Islet precursor cell (in vitro differentiated cells): ENCODE measurements around the gene SUSD1.
"Not testable (repeated sequence)": the region's sequence is repeated elsewhere in the genome, so short reads cannot be mapped to it uniquely, and the experiment has no call there.

Experiments used
- DNase-seq: peaks from one replicate; pipeline ENCODE4 v3.0.0-alpha.2; 2018

The SUSD1 gene

GRCh38 chr9:112174965-112175795 is at the start of gene SUSD1:
SUSD1 (minus strand) TSS chr9:112175297; CDS start chr9:112175235, 62 bp downstream.
- peak; percentile 74 for DNase-seq

- DNase-seq: no peak
Measured at GRCh38 chr9:112224401-112225289, 49.5 kb upstream of the SUSD1 start.

DNA sequence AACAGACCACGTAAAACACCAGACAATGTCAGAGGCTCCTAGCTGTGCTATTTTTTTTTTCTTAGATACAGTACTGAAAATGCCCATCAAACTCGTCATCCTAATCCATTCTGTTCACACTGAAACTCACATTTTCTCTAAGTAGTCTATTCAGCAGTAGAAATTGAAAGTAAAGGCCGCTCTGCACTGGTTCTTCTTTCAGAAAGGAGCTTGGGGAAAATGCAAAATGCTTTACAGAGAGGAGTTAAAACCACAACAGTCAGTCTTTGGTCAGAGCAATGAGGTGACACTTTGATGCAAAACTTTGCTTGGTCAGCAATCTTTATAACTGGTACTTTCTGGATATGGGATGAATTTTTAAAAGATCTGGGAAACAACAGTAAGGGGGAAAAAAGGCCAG is 43.8 kb upstream of the SUSD1 start:
- no peak for DNase-seq

DNA sequence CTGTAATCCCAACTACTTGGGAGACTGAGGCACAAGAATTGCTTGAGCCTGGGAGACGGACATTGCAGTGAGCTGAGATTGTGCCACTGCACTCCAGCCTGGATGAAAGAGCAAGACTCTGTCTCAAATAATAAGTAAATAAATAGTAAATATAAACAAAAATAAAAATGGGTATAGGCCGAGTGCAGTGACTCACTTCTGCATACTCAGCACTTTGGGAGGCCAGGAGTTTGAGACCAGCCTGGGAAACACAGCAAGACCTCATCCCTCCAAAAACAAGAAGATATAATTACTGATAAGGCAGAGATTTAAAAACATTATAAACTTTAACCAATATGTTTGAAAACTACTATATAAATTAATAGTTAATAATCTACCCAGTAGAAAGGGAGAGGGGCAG is 37.8 kb upstream of the SUSD1 start:
- no peak for DNase-seq

DNA sequence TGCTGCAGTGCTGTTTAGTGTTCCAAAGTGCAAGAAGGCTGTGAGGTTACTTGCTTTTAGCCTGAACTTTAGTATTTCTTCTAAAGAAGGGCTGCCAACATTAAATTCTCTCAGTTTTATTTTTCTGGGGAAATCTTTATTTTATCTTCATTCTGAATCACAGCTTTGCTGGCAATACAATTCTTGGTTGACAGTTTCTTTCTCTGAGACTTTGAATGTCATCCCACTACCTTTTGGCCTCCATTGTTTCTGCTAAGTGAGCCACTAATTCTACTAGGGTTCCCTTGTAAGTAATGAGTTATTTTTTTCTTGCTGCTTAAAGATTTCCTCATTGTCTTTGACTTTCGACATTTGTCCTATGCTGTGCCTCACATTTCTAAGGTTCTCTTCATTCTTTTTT is 32.4 kb upstream of the SUSD1 start:
- no peak for DNase-seq

DNA sequence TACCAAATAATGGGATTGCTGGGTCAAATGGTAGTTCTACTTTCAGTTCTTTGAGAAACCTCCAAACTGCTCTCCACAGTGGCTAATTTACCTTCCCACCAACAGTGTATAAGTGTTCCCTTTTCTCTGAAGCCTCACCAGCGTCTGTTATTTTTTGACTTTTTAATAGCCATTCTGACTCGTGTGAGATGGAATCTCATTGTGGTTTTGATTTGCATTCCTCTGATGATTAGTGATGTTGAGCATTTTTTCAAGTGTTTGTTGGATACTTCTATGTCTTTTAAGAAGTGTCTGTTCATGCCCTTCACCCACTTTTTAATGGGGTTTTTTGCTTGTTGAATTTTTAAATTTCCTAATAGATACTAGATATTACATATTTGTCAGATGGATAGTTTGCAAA is 28.4 kb upstream of the SUSD1 start:
- no peak for DNase-seq

DNA sequence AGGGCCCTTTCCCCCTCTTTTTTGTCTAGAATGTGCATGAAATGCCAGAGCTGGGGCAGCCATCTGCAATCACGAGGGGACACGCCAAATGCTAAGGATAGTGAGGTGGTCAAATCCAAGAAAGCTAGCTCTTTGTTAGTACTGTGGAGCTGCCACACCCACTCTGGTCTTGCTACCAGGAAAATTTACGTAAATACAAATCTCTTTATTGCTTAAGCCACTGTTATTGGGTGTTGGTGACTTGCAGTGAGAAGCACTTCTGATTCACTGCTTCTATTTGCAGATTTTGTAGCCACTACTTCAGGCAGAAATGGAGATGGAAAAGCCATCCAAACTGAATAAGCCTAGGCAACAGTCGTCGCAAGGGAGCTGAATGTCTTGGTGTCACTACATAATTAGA is 25.6 kb upstream of the SUSD1 start:
- DNase-seq: no peak

DNA sequence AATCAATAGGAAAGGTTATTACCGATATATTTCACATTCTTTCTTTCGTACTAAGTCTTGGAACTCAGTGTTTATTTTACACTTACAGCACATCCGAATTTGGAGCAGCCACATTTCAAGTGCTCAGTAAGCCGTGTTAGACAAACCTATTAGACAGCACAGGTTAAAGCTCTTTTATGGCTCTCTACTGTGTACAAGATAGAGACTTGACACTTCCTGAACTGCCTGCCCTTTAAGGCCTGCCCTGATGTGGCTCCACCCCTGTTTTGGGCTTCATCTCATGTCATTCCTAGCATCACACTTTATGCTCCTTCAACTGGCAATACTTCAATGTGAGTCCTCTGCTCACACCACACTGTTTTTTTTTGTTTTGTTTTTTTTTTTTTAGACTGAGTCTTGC is 23.5 kb upstream of the SUSD1 start:
- DNase-seq: no peak

- DNase-seq: no peak
Measured at GRCh38 chr9:112194969-112195431, 19.9 kb upstream of the SUSD1 start.

DNA sequence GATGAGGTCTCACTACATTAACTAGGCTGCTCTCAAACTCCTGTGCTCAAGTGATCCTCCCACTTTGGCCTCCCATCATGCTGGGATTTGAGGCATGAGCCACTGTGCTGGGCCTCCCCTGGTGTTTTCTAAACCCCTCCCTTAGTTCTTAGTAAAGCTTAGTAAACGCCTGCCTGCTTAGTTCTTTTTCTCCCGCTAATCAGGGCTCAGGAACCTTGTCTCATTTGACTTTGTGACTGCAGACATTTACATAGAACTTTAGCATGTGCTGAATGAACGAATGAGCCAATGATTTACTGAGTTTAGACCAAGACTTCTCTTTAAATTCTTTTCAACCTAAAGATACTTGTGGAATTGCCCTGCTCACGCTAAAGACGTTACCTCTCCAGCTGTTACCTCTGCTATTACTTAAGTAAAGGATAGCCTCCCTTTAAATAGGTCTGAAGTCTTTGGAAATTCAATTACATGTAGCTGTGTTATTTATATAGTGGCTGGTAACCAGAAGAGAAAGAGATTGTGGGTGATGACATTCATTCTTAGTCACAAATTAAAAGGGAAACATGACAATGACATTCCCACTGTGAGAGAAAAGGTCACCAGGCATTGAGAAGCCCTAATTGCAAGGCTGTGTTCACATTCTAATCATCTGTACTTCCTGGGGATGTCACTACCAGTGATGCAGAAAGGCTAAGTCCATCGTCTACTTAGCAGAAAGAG is 18.6 kb upstream of the SUSD1 start:
- no peak for DNase-seq

- not testable (repeated sequence) for DNase-seq
Measured at GRCh38 chr9:112190320-112190719, 15.2 kb upstream of the SUSD1 start.

- no peak for DNase-seq
Measured at GRCh38 chr9:112188884-112189283, 13.8 kb upstream of the SUSD1 start.

DNA sequence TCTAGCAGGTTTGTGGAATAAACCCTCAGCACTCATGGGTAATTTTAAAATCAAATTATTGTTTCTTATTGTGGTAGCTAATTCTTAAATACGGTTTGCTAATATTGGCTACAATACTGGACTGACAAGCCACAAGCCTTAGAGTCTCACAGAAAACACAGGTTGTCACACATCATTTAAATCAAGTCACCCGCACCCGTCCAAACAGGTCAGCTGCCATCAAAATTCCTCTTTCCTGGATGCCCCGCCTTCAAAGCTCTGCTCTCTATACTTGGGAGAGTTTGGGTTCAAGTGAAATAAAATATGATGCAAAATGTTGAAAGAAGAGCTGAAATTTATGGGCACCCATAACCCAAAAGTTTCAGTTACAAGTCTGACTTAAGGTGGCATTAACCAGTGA is 12.3 kb upstream of the SUSD1 start:
- no peak for DNase-seq

DNA sequence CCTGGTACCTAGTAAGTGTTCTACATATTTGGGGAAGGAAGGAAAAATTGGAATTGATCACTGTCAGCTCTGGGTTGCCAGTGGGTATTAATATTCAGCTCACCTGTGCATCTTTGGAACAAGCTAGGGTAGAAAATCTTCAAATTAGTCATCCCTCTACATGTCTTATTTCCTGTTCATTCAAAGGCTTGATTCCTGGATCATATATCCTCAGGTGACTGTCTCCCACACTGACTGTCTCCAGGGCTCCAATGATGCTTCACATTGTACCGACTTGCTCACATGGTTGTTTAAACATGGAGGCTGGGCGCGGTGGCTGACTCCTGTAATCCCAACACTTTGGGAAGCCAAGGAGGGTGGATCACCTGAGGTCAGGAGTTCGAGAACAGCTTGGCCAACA is 11.6 kb upstream of the SUSD1 start:
- DNase-seq: no peak

GRCh38 chr9:112184946-112185345 is 9.8 kb upstream of the SUSD1 start:
- no peak for DNase-seq

- DNase-seq: no peak
Measured at GRCh38 chr9:112184221-112184620, 9.1 kb upstream of the SUSD1 start.

- DNase-seq: peak; percentile 72
Measured at GRCh38 chr9:112180387-112180881, 5.3 kb upstream of the SUSD1 start.

DNA sequence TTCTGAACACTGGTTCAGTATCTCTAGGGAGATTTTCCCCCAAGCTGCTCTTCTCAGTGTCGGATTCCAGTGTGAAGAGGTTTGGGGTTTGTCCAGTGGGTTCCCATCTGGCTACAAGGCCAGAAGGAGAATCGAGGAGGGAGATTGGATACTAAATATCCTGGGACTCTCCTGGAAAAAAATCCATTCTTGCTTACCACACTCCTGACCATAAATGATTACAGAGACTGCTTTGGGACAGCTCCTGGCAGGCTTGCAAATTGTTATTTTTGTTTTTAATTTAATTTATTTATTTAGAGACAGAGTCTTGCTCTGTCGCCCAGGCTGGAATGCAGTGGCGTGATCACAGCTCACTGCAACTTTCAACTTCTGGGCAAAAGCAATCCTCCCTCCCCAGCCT is 4.7 kb upstream of the SUSD1 start:
- no peak for DNase-seq

GRCh38 chr9:112176524-112176923 is 1.4 kb upstream of the SUSD1 start:
- DNase-seq: no peak

GRCh38 chr9:112175796-112176315 is 759 bp upstream of the SUSD1 start:
- peak; percentile 56 for DNase-seq

- DNase-seq: peak; percentile 73
Measured at GRCh38 chr9:112174222-112174964, 704 bp downstream of the SUSD1 start.
